ENCODE measurements around the gene GPR137C. TPM values are rescaled to one million over a fixed set of nuclear protein-coding genes. Genes with fewer than 3 reads are reported as not detected.

Gene GPR137C
- total and polyA plus RNA-seq, 2 of the 13 experiments (the other 11 are each of a cell fraction or from before 2014, with no cell fraction given): 0.34 to 0.51 TPM

DNA sequence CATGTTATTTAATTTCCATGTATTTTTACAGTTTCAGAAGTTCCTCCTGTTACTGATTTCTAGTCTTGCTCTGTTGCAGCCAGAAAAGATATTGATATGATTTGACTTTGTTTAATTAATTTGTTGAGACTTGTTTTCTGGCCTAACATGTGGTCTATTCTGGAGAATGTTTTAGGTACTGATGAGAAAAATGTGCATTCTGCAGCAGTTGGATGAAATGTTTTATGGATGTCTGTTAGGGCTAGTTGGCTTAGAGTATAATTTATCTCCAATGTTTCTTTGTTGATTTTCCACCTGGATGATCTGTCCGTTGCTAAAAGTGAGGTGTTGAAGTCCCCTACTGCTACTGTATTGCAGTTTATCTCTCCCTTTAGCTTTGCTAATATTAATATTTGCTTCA lies 54.4 kb downstream of the GPR137C start:
- Histone ChIP-seq H3K36me3 (replicated peaks in 1 of 2; ENCODE audit: control insufficient read depth in 1 of 2, insufficient read depth in 2 of 2, low read length in 2 of 2) (no peaks in the 10 kb centered on the region), H3K4me3 (replicated peaks in 1 of 3; ENCODE audit: insufficient read depth in 1 of 3, low read depth in 2 of 3, low read length in 3 of 3) (no peak overlapping the region), H4K20me1 (ENCODE audit: insufficient read depth, low read length) (no peaks in the 10 kb centered on the region), H3K9me3 (ENCODE audit: low read length) (no peaks in the 10 kb centered on the region), H3K27ac (ENCODE audit: extremely low read length, insufficient read depth, low read length) (no peak overlapping the region), H3K27me3 (ENCODE audit: control insufficient read depth in 1 of 2, insufficient read depth in 2 of 2, low read length in 2 of 2) (no peaks in the 10 kb centered on the region), H3K79me2 (ENCODE audit: insufficient read depth, low read length) (no peaks in the 10 kb centered on the region), H3K4me2 (ENCODE audit: low read depth, low read length) (no peak overlapping the region), H3K4me1 (ENCODE audit: insufficient read depth, low read length) (peaks cover 14% of the 10 kb centered on the region), H3K9ac (ENCODE audit: insufficient read depth, low read depth, low read length) (no peak overlapping the region), H2AFZ (ENCODE audit: low read length) (no peak overlapping the region)
- no TSS peak for BruUV-seq (replicated peaks)
- TF ChIP-seq RARG (CRISPR knock-in tag; IDR thresholded peaks at IDR 0.05; ENCODE audit: low read depth) (no peak), CBX2 (IDR thresholded peaks at IDR 0.05; ENCODE audit: low read depth, low read length) (no peak), CBX2 (CRISPR knock-in tag; IDR thresholded peaks at IDR 0.05; ENCODE audit: low read depth) (no peak), ZNF317 (CRISPR knock-in tag; IDR thresholded peaks at IDR 0.05) (no peak), ZNF44 (CRISPR knock-in tag; IDR thresholded peaks at IDR 0.05) (no peak), NFYC (CRISPR knock-in tag; IDR thresholded peaks at IDR 0.05) (no peak), RORA (CRISPR knock-in tag; IDR thresholded peaks at IDR 0.05) (no peak)
- TF ChIP-seq, protein P1, sequence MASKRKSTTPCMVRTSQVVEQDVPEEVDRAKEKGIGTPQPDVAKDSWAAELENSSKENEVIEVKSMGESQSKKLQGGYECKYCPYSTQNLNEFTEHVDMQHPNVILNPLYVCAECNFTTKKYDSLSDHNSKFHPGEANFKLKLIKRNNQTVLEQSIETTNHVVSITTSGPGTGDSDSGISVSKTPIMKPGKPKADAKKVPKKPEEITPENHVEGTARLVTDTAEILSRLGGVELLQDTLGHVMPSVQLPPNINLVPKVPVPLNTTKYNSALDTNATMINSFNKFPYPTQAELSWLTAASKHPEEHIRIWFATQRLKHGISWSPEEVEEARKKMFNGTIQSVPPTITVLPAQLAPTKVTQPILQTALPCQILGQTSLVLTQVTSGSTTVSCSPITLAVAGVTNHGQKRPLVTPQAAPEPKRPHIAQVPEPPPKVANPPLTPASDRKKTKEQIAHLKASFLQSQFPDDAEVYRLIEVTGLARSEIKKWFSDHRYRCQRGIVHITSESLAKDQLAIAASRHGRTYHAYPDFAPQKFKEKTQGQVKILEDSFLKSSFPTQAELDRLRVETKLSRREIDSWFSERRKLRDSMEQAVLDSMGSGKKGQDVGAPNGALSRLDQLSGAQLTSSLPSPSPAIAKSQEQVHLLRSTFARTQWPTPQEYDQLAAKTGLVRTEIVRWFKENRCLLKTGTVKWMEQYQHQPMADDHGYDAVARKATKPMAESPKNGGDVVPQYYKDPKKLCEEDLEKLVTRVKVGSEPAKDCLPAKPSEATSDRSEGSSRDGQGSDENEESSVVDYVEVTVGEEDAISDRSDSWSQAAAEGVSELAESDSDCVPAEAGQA (IDR thresholded peaks at IDR 0.05; ENCODE audit: low read depth): no peak
- TF ChIP-seq, protein P1 (CRISPR knock-in tag; IDR thresholded peaks at IDR 0.05; ENCODE audit: borderline replicate concordance): no peak
- TF ChIP-seq, protein P2, sequence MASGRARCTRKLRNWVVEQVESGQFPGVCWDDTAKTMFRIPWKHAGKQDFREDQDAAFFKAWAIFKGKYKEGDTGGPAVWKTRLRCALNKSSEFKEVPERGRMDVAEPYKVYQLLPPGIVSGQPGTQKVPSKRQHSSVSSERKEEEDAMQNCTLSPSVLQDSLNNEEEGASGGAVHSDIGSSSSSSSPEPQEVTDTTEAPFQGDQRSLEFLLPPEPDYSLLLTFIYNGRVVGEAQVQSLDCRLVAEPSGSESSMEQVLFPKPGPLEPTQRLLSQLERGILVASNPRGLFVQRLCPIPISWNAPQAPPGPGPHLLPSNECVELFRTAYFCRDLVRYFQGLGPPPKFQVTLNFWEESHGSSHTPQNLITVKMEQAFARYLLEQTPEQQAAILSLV (CRISPR knock-in tag; IDR thresholded peaks at IDR 0.05; ENCODE audit: borderline replicate concordance): no peak
- TF ChIP-seq, protein P3, sequence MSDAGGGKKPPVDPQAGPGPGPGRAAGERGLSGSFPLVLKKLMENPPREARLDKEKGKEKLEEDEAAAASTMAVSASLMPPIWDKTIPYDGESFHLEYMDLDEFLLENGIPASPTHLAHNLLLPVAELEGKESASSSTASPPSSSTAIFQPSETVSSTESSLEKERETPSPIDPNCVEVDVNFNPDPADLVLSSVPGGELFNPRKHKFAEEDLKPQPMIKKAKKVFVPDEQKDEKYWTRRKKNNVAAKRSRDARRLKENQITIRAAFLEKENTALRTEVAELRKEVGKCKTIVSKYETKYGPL (CRISPR knock-in tag; IDR thresholded peaks at IDR 0.05): no peak
- TF ChIP-seq, protein P4, sequence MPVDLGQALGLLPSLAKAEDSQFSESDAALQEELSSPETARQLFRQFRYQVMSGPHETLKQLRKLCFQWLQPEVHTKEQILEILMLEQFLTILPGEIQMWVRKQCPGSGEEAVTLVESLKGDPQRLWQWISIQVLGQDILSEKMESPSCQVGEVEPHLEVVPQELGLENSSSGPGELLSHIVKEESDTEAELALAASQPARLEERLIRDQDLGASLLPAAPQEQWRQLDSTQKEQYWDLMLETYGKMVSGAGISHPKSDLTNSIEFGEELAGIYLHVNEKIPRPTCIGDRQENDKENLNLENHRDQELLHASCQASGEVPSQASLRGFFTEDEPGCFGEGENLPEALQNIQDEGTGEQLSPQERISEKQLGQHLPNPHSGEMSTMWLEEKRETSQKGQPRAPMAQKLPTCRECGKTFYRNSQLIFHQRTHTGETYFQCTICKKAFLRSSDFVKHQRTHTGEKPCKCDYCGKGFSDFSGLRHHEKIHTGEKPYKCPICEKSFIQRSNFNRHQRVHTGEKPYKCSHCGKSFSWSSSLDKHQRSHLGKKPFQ (CRISPR knock-in tag; IDR thresholded peaks at IDR 0.05; ENCODE audit: insufficient replicate concordance): no peak
- no peak for ATAC-seq
- POLR2A ChIA-PET: no interaction called here
- in situ Hi-C loops (cut with HindIII; ENCODE audit: extremely low pct_ligation_motif_present, low pct_unique_long_range_greater_than_20kb) (no loop called here), intact Hi-C loops (cut with micrococcal nuclease; ENCODE audit: unreplicated experiment) (no loop called here)
- DNase-seq (ENCODE audit: low spot score): no peak
- CTCF ChIA-PET (ENCODE audit: low intra/inter-chr PET ratio, low total read pairs): no interaction called here
- FAIRE-seq: no peak
- 19% methylated on average over 1 of the region's 1 CpG for WGBS (ENCODE audit: low lambda C conversion rate)

All from HepG2 (cell line).